ENCODE data around the gene ATXN1L. TPM values are rescaled to one million over a fixed set of nuclear protein-coding genes. Genes with fewer than 3 reads are reported as not detected.
"Not testable (repeated sequence)": the region's sequence is repeated elsewhere in the genome, so short reads cannot be mapped to it uniquely, and the experiment has no call there.

ATXN1L gene
- total and polyA plus RNA-seq, 12 donors = 6.0 to 24.2 (median 18.0) TPM

GRCh38 chr16:71807905-71808592 lies 37.7 kb upstream of the ATXN1L start:
- Histone ChIP-seq H3K4me1 (peaks cover 0 to 43% (median 34%) of the 10 kb centered on the region in 9 donors), H3K36me3 (peaks cover 0 to 36% (median 6%) of the 10 kb centered on the region in 9 donors), H3K9me3 (no peaks in the 10 kb centered on the region), H3K27ac (peak overlapping the region; percentile 92 to 99 (median 98)), H3K4me3 (peak overlapping the region; percentile 70 to 100 (median 97)), H3K27me3 (no peaks in the 10 kb centered on the region)
- ATAC-seq (peak in 7 of 8 donors; percentile 10 to 51 (median 32)), DNase-seq (no peak)
- intact Hi-C loops (cut with DNase I) = loop anchor here in 7 of 10 donors (2.0 to 10.0 kb wide), 8 partner anchors 37 to 89 kb away; partner anchors contain the start of genes IST1 (in 5 of the 7), ATXN1L (in 3 of the 7) and ZNF821 (in 2 of the 7)
- 1% methylated on average over 44 of the region's 44 CpGs for WGBS, 2 donors
- TF ChIP-seq CTCF (IDR thresholded peaks at IDR 0.05) = no peak

GRCh38 chr16:71808593-71809459 lies 37.0 kb upstream of the ATXN1L start, which contains the start of gene AP1G1:
AP1G1 (minus strand) TSS chr16:71808834; CDS start chr16:71789479, 19,355 bp downstream.
- no peak for TF ChIP-seq CTCF (IDR thresholded peaks at IDR 0.05)
- ATAC-seq = peak; percentile 98 to 99 (median 99)
- Histone ChIP-seq H3K27ac (peak within 1 kb of the TSS; percentile 92 to 99 (median 98)), H3K27me3 (no peaks in the 10 kb centered on the region), H3K9me3 (no peaks in the 10 kb centered on the region), H3K36me3 (peaks cover 0 to 28% (median 0%) of the 10 kb centered on the region in 9 donors), H3K4me1 (peaks cover 0 to 41% (median 33%) of the 10 kb centered on the region in 9 donors), H3K4me3 (peak within 1 kb of the TSS; percentile 70 to 100 (median 97))
- intact Hi-C loops (cut with DNase I) = loop anchor here in 7 of 10 donors (1.0 to 10.0 kb wide), 10 partner anchors 36 to 88 kb away; partner anchors contain the start of genes IST1 (in 6 of the 7), ATXN1L (in 4 of the 7) and ZNF821 (in 2 of the 7)
- DNase-seq = peak; percentile 92 to 96
- WGBS, 2 donors = 0% methylated on average over 54 of the region's 54 CpGs

- H3K4me3 ChIP-seq; ATAC-seq; H3K9me3 ChIP-seq; DNase-seq; intact Hi-C loops (cut with DNase I); H3K27me3 ChIP-seq: not testable (repeated sequence)
- Histone ChIP-seq H3K4me1 (peaks cover 0 to 34% (median 28%) of the 10 kb centered on the region in 9 donors), H3K27ac (peak overlapping the region in 2 of 10 donors; percentile 94 to 99), H3K36me3 (peaks cover 0 to 19% (median 0%) of the 10 kb centered on the region in 9 donors)
- 91 to 97% methylated on average over 11 of the region's 11 CpGs for WGBS, 2 donors
These were observed 35.6 kb upstream of the ATXN1L start for GRCh38 chr16:71810155-71810530.

- TF ChIP-seq CTCF (IDR thresholded peaks at IDR 0.05) = no peak
- no peaks in the 10 kb centered on the region for H3K9me3 ChIP-seq
- DNase-seq (no peak), ATAC-seq (no peak)
- no peak overlapping the region for H3K27ac ChIP-seq
- intact Hi-C loops (cut with DNase I) = no loop called here
- H3K36me3 ChIP-seq = peaks cover 0 to 9% (median 0%) of the 10 kb centered on the region in 9 donors
- no peaks in the 10 kb centered on the region for H3K27me3 ChIP-seq
- H3K4me3 ChIP-seq = no peak overlapping the region
- peaks cover 0 to 23% (median 18%) of the 10 kb centered on the region in 9 donors for H3K4me1 ChIP-seq
- 86 to 88% methylated on average over 5 of the region's 5 CpGs for WGBS, 2 donors
These were observed 34.4 kb upstream of the ATXN1L start for GRCh38 chr16:71811261-71811803.

GRCh38 chr16:71817155-71817500 lies 28.6 kb upstream of the ATXN1L start:
- intact Hi-C loops (cut with DNase I); H3K4me3 ChIP-seq; H3K36me3 ChIP-seq; ATAC-seq; H3K9me3 ChIP-seq; DNase-seq; H3K27me3 ChIP-seq: not testable (repeated sequence)
- WGBS, 2 donors = 85 to 91% methylated on average over 10 of the region's 10 CpGs
- Histone ChIP-seq H3K27ac (peak overlapping the region; percentile 6 to 72 (median 46)), H3K4me1 (peaks cover 0 to 19% (median 0%) of the 10 kb centered on the region in 9 donors)

All from heart right ventricle (tissue), 16 donors.